NCI-H2107 (cell line): ENCODE measurements around the gene ZSCAN31.

Experiments used
- DNase-seq: peaks from one replicate; lab custom pipeline; 2025; lab: John Stamatoyannopoulos, UW

Gene ZSCAN31

DNA sequence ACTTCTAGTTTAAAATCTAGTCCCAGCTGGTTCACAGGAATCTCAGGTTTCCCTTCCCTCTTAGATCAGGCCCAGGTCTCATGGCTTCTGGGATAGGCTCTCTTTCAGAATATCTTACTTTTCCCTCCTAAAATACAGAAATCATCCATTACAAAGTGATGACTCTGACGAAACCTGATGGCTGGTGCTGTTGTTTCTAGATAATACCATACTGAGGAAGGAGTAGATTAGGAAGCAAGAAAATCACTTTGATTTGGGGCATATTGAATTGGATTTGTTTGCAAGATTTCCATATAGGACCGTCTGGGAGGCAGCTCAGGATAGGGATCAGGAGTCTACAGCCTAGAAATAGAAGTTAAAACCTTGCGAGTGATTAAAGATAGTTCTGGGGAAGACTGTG lies 17.4 kb upstream of the ZSCAN31 start:
- DNase-seq: no peak

DNA sequence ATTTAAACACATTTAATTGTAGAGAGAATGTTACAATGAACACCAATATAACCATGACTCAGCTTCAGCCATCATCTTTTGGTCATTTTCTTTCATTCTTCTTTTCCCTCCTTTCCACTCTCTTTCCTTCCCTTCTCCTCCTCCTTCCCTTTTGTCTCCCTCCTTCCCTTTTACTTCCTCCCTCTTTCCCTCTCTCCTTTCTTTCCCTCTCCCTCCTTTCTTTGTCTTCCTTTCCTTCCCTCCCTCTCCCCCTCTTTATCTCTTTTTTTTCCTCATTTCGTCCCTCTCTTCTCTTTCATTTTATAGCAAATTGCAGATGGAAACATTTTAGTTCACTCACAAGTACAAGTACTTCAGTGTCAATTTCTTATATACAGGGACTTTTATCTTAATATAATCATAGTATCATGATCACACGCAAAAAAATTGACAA lies 15.6 kb upstream of the ZSCAN31 start:
- DNase-seq: no peak

DNA sequence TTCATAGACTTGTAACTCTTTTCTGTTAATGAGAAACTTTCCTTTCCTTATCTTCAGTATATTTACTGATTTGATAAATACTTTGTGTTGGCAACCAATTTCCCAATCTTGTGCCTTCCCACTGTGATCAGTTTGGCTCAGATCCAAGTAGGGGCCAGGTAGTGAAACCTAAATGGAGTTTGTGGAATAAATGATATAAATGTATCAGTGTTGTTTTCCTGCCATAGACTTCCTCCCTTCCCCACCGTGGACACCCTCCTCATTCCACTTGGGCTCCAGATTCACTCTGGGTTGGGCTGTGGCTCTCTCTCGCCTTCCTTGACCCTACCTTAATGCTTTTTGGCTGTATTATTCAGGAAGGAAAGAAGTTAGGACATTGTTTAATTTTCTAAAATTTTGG lies 15.1 kb upstream of the ZSCAN31 start:
- DNase-seq: no peak

DNA sequence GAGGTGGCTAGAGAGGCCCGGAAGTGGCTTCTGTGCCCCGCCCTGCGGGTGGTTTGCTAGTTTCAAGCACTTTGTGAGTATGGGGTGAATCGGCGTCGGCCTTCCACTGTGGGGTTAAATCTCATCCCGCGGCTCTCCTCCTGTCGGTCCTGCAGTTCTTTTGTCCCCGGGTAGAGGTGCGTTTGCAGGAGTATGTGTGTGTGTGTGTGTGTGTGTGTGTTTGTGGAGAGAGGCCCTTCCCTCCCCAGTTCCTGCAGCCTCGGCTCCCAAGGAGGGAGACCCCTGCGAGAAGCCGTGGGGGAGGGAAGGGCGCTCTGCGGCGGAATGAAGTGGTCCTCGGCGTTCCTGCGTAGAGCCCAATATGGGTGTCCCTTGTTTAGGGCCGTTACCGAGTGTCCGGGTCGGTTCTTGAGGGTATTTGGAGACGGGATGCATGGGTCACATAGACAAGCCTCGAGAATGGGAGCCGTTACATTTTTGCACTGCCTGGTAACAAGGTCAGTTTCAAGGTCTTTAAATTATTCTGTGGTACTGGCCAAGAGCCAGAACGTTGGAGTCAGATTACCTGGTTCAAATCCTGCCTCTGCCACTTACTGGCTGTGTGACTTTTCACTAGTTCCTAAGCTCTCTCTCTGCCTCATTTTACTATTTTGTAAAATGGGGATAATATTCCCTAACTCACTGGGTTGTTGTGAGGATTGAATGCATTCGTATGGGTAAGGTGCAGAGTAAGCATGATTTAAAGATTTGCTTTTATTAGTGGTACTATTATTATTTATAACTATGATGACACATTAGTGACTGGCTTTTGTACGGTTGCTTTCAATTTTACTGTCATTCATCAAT lies 14.2 kb upstream of the ZSCAN31 start, which contains the start of gene ZKSCAN3:
TSS of gene ZKSCAN3 (plus strand) at position 56 of the 846 bp plus-strand sequence. CDS start 9,640 bp downstream, outside the sequence.
- DNase-seq: peak; percentile 3

DNA sequence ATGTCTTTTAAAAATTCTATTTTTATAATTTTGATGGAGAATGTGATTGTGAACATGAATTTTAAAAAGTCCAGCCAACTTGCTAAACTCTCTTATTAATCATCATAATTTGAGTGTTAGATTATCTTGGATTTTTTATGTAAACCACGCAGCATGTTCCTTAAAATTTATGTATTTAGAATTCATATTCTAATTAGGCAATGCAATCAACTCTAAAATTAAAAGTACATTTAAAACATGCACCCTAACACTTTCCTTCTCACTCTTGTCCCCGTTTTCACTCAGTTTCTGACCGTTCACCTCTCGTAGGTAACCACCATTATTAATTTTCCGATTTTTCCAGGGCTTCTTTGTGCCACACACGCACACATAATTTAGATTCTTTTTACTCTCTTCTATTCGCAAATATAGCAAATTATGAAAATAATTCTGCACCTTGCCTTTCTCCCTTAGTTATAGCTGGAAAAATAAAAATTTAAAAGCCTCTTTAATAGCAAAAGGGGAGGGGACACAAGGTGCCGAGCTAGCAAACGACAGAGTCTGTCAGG lies 13.5 kb upstream of the ZSCAN31 start:
- no peak for DNase-seq

DNA sequence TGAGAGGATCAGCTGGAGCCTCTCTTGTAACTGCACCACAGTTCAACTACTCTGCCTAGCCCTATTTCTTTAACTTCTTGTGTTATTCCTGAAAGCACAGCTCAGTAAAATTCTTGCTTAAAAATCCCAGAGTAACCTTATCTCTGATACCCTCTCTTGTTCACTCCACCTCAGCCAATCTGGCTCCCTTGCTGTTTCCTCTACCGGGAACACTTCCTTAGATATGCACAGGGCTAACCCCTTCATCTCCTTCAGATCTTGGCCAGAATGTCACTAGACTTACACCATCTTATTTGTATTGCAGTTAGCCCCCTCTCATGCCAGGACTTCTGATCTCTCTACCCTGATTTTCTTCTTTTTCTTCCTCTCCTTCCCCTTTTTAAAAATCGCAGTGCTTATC lies 11.2 kb upstream of the ZSCAN31 start:
- no peak for DNase-seq

DNA sequence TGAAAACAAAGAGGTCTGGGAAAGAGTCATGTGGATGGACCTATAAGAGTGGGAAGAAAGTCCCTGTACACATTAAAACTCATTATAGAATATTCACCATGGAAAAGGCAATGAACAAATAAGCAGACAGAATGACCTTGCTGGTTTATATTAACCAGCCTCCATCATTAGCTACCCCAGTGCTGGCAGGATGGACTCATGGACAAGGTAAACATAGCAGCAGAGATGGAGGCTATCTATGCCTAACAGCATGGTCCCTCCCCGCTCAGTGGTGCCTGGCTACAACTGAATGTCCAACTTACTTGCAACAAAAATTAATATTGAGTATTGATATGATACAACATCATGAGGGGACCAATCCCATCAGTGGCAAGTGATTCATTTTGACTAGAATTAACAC lies 9.3 kb upstream of the ZSCAN31 start:
- DNase-seq: no peak

DNA sequence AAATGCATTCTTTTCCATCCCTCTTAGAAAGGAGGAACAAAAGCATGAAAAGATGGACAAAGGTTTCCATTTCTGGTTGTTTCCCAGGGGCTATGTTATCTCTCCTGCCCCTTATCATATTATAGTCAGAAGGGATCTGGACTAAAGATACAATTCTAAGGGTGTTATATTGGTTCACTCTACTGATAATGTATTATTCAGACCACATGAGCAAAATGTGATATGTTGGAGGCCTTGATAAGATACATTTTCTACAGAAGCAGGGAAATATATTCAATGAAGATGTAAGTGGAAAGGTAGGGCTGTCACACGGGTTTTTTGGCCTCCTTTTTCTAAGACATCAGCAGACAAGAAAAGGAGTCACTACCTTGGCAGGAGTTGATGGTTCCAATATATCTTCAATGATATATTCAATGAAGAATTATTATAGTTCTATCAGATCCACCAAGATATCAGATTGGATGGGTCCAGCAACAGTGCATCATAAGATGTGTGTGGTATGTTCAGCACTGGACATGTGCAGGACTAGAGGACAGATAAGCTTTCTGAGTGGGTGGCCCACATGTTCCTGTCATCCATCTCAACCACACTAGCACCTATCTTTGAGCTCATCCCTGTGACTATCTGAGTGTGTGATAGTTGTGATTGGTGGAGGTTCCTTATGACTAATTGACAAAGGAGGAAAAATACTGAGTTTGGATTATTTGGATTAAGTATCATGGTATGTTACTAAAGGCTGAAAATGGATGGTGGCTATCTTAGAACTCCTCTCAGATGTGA lies 8.1 kb upstream of the ZSCAN31 start:
- no peak for DNase-seq

DNA sequence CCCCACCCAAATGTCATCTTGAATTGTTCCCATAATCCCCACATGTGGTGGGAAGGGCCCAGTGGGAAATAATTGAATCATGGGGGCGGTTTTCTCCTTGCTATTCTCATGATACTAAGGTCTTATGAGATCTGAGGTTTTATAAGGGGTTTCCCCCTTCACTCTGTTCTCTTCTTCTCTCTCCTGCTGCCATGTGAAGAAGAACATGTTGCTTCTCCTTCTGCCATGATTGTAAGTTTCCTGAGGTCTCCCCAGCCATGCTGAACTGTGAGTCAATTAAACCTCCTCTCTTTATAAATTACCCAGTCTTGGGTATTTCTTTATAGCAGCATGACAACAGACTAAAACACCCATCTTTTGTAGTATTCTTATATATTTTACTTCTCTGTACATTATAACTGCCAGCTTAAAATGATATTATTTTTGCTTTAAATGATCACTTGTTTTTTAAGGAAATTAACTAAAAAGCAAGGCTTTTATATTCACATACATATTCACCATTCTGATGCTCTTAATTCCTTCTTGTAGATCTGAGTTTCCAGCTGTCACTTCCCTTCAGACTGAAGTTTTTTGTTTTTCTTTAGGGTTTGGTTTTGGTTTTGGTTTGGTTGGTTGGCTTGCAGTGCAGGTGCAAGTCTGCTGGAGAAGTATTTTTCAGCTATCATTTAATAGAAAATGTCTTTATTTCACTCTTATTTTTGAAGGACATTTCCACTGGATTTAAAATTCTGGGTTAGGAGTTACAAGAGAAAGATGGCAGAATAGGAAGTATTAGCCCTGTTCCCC lies 4.6 kb upstream of the ZSCAN31 start:
- DNase-seq: no peak

DNA sequence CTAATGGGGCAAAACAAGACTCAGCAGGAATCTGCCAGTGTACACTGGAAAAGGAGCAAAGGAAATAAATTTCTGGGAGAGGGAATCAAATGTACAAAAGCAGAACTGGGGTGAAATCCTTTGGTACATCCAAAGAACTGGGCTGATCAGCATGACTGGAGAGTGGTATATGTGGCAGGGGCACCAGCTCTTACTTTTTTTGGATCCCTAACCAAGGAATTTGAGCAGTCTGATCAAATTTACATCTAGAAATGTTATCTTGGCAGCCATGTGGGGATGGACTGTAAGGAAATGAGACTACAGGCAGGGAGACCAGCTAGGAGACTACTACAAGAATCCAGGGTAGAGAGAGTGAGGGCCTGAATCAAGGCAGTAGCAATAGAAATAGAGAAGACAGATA lies 1.2 kb upstream of the ZSCAN31 start:
- no peak for DNase-seq

DNA sequence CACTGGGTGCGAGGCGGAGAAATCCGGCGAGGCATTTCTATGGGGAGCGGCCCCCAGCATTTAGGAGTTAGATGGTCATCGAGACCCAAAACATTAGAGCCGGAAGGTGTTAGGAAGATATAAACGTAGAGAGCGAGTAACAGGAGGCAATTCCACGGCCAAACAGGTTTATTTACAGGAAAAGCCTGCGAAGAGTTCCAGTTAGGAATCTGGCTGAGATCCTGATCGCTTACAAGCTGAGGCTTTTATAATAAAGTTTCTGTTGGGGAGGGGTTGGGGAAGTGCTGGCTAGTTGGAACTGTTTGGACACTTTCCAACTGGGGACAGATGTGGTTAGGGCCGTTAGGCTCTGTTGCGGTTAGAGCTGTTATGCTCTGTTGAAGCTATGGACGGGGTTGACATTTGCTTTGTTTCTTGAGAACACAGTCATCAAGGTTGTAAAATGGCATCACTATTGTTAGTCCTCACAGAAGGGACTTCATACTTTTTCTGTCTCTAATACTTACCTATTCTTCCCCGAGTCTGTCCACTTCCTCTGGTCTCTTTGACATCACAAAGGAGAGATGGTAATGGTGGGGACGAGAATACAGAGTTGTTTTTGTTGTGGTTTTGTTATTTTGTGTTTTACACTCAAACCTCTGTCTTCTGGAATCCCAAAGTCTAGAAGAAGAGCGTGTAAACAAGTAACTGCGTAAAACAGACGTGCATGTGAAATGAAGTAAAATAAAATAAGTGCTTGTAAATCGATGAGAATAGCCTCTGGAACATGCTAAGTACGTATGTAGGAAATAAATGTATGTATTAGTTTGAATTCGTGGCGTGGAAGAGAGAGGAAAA lies 554 bp upstream of the ZSCAN31 start:
- DNase-seq: peak; percentile 4

DNA sequence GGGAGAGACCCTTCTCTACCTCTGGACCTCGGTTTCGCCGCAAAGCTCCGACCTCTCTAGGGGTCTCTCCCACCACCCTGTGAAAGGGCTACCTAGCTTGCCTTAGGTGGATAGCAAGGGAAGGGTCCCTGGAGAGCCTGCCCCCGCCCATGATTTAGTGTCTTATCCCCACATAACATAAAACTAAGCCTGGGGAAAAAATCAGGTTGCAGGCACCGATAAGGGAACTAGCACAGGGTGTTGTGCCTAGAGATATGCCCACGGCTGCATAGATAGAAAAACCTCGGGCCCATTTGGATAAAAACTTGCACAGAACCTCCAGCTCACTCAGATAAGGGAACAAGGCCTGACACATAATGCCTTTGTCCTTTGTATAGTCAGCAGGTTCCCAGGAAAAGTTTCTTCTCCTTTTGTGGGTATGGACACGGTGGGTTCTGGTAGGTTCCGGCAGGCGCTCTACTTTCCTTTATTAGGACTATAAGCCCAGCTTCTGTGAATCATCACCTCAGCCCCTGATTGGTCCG lies 846 bp downstream of the ZSCAN31 start:
- DNase-seq: no peak

DNA sequence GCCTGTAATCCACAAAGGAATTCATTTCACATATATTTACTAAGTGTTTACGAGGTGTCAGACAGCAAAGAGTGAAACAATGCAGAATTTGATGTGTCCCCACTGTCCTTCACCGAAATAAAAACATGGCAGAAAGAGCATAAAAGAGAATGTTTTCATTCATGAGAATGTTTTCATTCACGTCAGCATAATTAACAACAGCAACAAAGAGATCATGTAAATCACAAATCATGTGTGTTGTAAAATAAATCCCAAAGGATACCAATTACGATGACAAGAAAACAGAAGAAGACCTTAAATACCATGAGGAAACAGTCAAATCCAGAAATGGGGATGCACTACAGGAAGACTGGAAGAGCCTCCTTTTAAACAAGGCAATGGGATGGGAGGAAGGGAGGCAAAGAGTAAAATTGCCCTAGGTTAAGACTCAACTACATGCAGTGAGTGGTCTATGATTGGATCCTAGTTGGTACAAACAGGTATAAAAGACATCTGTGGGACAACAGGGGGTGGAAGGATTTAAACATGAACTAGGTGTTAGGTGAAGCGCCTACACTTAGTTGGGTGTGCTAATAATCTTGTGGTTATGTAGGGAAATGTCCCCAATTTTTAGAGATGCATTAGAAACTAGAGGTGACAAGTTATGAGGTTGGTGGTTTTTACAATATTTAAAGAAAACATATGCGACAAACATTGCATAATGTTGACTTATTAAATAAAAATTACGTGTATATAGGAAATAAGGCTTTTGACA lies 1.5 kb downstream of the ZSCAN31 start:
- no peak for DNase-seq

DNA sequence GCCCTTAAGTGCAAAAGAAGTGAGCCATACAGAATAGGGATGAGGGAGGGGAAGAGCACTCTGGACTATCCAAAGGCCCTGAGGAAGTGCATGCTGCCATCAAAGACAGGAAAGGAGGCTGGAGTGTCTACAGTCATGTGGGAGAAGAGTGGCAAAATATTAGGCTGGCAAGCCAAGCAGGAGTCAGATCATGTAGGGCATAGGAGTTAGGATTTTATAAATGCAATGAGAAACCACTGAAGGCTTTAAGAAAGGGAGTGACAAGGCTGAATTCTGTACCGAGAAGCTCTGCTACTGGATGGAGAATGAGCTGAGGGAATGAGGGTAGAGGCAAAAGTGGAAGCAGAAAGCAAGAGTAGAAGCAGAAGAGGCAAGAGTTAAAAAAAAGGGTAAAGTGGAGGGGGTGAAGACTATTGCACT lies 2.3 kb downstream of the ZSCAN31 start:
- DNase-seq: no peak

DNA sequence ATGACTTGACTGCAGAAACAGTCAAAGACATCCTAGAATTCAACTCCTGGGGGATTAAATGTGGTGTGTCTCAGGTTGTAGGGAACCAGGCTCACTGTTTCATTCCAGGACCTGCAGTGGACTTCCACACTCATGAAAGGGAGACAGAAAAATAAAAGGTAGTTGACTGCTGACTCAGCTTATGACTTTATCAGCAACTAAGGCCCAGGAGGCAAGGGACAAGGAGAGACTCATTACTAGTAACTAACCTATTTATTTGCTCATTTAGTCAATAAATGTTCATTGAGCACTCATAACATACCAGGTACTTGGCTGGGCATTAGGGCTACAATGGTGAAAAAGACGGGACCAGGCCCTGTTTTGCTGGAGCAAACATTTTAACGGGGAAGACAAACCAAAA lies 2.9 kb downstream of the ZSCAN31 start:
- DNase-seq: no peak

DNA sequence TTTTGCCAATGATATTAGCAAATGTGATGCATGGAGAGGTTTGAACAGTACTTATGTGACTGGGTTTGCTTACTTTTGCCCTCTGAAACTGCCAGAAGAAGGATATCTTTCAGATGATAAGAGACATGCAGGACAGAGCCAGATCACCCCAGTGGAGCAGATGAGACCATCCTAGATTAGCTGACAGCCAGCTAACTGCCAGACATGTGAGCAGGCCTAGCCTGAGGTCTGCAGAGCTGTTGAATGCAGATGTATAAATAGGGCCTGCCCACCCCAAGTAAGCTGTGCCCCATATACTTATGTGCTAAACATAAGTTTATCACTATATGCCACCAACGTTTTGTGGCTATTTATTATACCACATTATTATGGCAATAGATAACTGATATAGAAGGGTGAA lies 5.9 kb downstream of the ZSCAN31 start:
- DNase-seq: no peak

DNA sequence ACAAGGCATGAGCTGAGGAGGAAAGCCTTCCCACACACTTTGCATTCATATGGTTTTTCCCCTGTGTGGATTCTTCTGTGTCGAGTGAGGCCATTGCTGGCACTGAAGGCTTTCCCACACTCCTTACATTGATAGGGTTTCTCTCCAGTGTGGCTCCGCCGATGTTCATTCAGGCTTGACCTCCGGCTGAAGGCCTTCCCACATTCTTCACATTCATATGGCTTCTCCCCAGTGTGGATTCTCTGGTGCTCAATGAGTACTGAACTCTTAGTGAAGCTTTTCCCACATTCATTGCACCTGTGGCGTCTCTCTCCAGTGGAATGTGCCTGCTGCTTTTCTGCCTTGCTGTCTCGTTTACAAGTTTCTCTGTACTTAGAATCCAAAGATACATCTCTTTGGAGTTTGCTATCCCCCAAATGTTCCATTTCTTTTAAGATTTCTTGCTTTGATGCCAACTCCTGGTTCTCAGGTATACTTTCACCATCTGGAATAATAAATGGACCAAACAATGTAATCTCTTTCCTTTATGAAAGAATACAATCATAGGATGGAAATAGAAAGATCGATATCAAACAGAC lies 9.5 kb downstream of the ZSCAN31 start:
- no peak for DNase-seq

DNA sequence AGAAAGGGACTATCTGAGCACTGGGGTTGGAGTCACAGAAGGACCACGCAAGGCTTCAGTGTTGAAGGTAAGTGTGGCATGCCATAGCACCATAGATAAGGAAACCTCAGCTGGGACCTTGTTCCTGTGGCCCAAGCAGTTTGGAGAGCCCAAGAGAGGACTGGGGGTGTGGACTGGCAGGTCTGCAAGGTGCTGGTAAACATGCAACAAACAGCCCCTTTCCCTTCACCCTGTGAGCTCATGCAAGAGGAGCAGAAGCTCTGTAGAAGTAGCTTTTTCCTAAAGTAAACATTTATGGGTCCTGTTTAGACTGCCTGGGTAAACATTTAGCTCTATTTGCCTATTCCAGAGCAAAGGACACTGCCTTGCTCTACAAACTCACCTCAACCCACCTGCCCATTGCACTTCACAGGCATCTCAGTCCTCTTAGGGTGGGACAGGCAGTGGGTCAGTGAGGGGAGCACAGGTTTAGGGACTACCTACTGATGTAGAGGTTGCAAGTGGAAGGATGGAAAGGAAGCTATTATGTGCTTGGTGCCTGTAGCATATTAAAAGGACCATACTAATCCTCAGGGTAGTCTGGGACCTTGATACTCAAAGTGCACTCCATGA lies 12.0 kb downstream of the ZSCAN31 start:
- no peak for DNase-seq

DNA sequence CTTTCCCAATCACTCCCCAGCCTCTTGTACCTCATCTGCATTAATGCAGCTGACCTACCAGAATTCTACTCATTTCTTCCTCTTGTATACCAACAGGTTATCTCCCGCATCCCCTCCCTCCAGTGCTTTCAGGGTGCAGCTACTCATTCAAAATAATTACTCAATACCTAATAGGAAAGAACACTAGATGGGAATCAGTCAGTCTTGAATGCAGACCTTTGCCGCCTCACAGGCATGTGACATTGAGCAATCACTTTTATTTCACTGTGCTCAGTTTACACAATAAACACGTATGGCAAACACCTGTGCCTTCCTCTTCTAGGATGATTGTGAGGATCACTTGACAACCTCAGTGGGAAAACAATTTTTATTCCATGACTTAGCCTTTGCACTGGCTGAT lies 13.3 kb downstream of the ZSCAN31 start:
- no peak for DNase-seq
